ENCODE data around the gene RAD51B. TPM values are rescaled to one million over a fixed set of nuclear protein-coding genes. Genes with fewer than 3 reads are reported as not detected.

Gene RAD51B
- total RNA-seq, 2 donors from 2014 or later, result 37.0 to 49.7 TPM

GRCh38 chr14:68580096-68580645 is 760.6 kb downstream of the RAD51B start:
- Mint-ChIP-seq H3K36me3 (ENCODE audit: low read depth) (no peaks in the 10 kb centered on the region), H3K9me3 (no peaks in the 10 kb centered on the region), H3K27ac (no peak overlapping the region), H3K4me3 (no peak overlapping the region), H3K4me1 (no peaks in the 10 kb centered on the region), H3K27me3 (no peaks in the 10 kb centered on the region)
- ATAC-seq (replicated peaks), result no peak

GRCh38 chr14:68580671-68581070 is 761.1 kb downstream of the RAD51B start:
- Mint-ChIP-seq H3K36me3 (ENCODE audit: low read depth) (no peaks in the 10 kb centered on the region), H3K9me3 (no peaks in the 10 kb centered on the region), H3K4me3 (no peak overlapping the region), H3K27ac (no peak overlapping the region), H3K27me3 (no peaks in the 10 kb centered on the region), H3K4me1 (no peaks in the 10 kb centered on the region)
- ATAC-seq (replicated peaks), result no peak

GRCh38 chr14:68583548-68584280 is 764.1 kb downstream of the RAD51B start:
- Mint-ChIP-seq H3K36me3 (ENCODE audit: low read depth) (no peaks in the 10 kb centered on the region), H3K9me3 (no peaks in the 10 kb centered on the region), H3K4me3 (no peak overlapping the region), H3K4me1 (no peaks in the 10 kb centered on the region), H3K27me3 (no peaks in the 10 kb centered on the region), H3K27ac (no peak overlapping the region)
- ATAC-seq (replicated peaks), result no peak

GRCh38 chr14:68584786-68585185 is 765.2 kb downstream of the RAD51B start:
- no peaks in the 10 kb centered on the region for H3K36me3 Mint-ChIP-seq (ENCODE audit: low read depth)
- no peak overlapping the region for H3K27ac Mint-ChIP-seq
- no peak overlapping the region for H3K4me3 Mint-ChIP-seq
- H3K9me3 Mint-ChIP-seq, result no peaks in the 10 kb centered on the region
- H3K27me3 Mint-ChIP-seq, result no peaks in the 10 kb centered on the region
- no peak for ATAC-seq (replicated peaks)
- no peaks in the 10 kb centered on the region for H3K4me1 Mint-ChIP-seq

GRCh38 chr14:68585690-68586089 is 766.1 kb downstream of the RAD51B start:
- no peaks in the 10 kb centered on the region for H3K36me3 Mint-ChIP-seq (ENCODE audit: low read depth)
- no peak overlapping the region for H3K4me3 Mint-ChIP-seq
- no peak overlapping the region for H3K27ac Mint-ChIP-seq
- no peaks in the 10 kb centered on the region for H3K27me3 Mint-ChIP-seq
- ATAC-seq (replicated peaks), result peak; percentile 29
- H3K9me3 Mint-ChIP-seq, result no peaks in the 10 kb centered on the region
- no peaks in the 10 kb centered on the region for H3K4me1 Mint-ChIP-seq

GRCh38 chr14:68586896-68587751 is 767.5 kb downstream of the RAD51B start:
- no peak for ATAC-seq (replicated peaks)
- H3K36me3 Mint-ChIP-seq (ENCODE audit: low read depth), result no peaks in the 10 kb centered on the region
- no peak overlapping the region for H3K27ac Mint-ChIP-seq
- no peak overlapping the region for H3K4me3 Mint-ChIP-seq
- H3K4me1 Mint-ChIP-seq, result no peaks in the 10 kb centered on the region
- no peaks in the 10 kb centered on the region for H3K9me3 Mint-ChIP-seq
- H3K27me3 Mint-ChIP-seq, result no peaks in the 10 kb centered on the region

- Mint-ChIP-seq H3K9me3 (no peaks in the 10 kb centered on the region), H3K36me3 (ENCODE audit: low read depth) (no peaks in the 10 kb centered on the region), H3K27ac (no peak overlapping the region), H3K4me1 (no peaks in the 10 kb centered on the region), H3K4me3 (no peak overlapping the region), H3K27me3 (no peaks in the 10 kb centered on the region)
- ATAC-seq (replicated peaks), result no peak
Measured at GRCh38 chr14:68587931-68588330, 768.4 kb downstream of the RAD51B start.

GRCh38 chr14:68589447-68590200 is 770.0 kb downstream of the RAD51B start:
- H3K9me3 Mint-ChIP-seq, result no peaks in the 10 kb centered on the region
- H3K4me1 Mint-ChIP-seq, result peaks cover 5% of the 10 kb centered on the region
- no peak for ATAC-seq (replicated peaks)
- H3K4me3 Mint-ChIP-seq, result no peak overlapping the region
- no peaks in the 10 kb centered on the region for H3K27me3 Mint-ChIP-seq
- no peak overlapping the region for H3K27ac Mint-ChIP-seq
- H3K36me3 Mint-ChIP-seq (ENCODE audit: low read depth), result no peaks in the 10 kb centered on the region

- H3K4me3 Mint-ChIP-seq, result no peak overlapping the region
- no peak for ATAC-seq (replicated peaks)
- H3K27me3 Mint-ChIP-seq, result no peaks in the 10 kb centered on the region
- no peak overlapping the region for H3K27ac Mint-ChIP-seq
- H3K9me3 Mint-ChIP-seq, result no peaks in the 10 kb centered on the region
- no peaks in the 10 kb centered on the region for H3K36me3 Mint-ChIP-seq (ENCODE audit: low read depth)
- peaks cover 5% of the 10 kb centered on the region for H3K4me1 Mint-ChIP-seq
Measured at GRCh38 chr14:68590201-68590522, 770.6 kb downstream of the RAD51B start.

- Mint-ChIP-seq H3K36me3 (ENCODE audit: low read depth) (no peaks in the 10 kb centered on the region), H3K27ac (peak overlapping the region; percentile 23), H3K4me1 (peaks cover 5% of the 10 kb centered on the region), H3K9me3 (no peaks in the 10 kb centered on the region), H3K27me3 (no peaks in the 10 kb centered on the region), H3K4me3 (no peak overlapping the region)
- no peak for ATAC-seq (replicated peaks)
Measured at GRCh38 chr14:68591786-68592185, 772.2 kb downstream of the RAD51B start.

- Mint-ChIP-seq H3K4me1 (peaks cover 5% of the 10 kb centered on the region), H3K36me3 (ENCODE audit: low read depth) (no peaks in the 10 kb centered on the region), H3K27ac (peak overlapping the region; percentile 53), H3K27me3 (no peaks in the 10 kb centered on the region), H3K4me3 (no peak overlapping the region), H3K9me3 (no peaks in the 10 kb centered on the region)
- ATAC-seq (replicated peaks), result no peak
Measured at GRCh38 chr14:68592948-68593556, 773.5 kb downstream of the RAD51B start.

GRCh38 chr14:68593806-68594536 is 774.4 kb downstream of the RAD51B start:
- Mint-ChIP-seq H3K36me3 (ENCODE audit: low read depth) (no peaks in the 10 kb centered on the region), H3K4me1 (peaks cover 5% of the 10 kb centered on the region), H3K27ac (peak overlapping the region; percentile 53), H3K4me3 (no peak overlapping the region), H3K9me3 (no peaks in the 10 kb centered on the region), H3K27me3 (no peaks in the 10 kb centered on the region)
- no peak for ATAC-seq (replicated peaks)

- H3K4me3 Mint-ChIP-seq, result no peak overlapping the region
- no peaks in the 10 kb centered on the region for H3K9me3 Mint-ChIP-seq
- no peaks in the 10 kb centered on the region for H3K36me3 Mint-ChIP-seq (ENCODE audit: low read depth)
- H3K4me1 Mint-ChIP-seq, result peaks cover 5% of the 10 kb centered on the region
- H3K27ac Mint-ChIP-seq, result peak overlapping the region; percentile 53
- H3K27me3 Mint-ChIP-seq, result no peaks in the 10 kb centered on the region
- ATAC-seq (replicated peaks), result no peak
Measured at GRCh38 chr14:68594737-68595380, 775.3 kb downstream of the RAD51B start.

Data from activated T-helper 17 cell treated with anti-CD3 and anti-CD28 coated beads, Interleukin-2, amount 50 U/mL, for 72 hours (primary cell).